HG02840 (cell line): ENCODE data around the gene DCST1.

Experiments used
- ATAC-seq: cut with Tn5 transposase; IDR thresholded peaks from one replicate; pipeline ENCODE4 v1.9.1; 2021; ENCODE audit warnings: mild to moderate bottlenecking, moderate library complexity, moderate number of reproducible peaks; ENCODE audit not compliant: unreplicated experiment, low FRiP score

The DCST1 gene

DNA sequence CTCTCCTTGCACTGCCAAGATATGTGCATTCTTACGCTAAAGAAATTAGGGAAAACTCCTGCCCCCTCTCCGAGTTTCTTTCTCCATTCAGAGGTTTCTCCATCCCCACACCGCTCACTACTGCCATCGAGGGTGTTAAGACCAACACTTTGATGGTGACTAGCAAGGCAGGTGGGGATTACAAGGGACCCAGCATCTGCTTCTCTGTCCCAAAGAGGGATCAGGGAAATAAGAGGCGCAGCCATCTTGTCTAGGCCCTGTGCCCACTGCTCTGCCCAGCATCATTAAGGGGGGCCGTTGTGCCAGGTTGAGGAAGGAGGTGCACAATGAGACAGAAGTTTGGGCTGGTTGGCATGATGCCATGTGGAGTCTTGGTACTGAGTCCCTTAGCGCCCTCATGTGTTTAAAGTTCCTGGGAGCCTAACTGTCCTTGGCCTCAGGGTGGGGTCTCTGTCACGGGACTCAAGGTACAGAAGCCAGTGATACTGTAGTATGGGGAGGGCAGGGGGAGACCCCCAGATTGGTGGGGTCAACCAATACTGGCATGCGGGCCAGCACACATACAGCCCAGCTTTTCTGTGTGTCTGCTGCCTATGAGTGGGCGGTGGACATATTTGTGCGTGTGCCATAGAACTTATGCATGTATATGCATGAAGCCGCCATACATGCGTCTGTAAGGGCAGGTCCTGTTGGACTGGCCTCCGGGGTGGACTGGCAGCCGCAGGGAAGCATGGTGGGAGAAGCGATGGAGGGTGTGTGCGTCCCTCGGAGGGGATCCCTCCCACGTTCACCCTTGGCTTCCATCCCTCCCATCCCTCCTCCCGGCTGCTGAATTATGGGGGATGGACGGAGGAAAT lies 50.5 kb downstream of the DCST1 start:
- ATAC-seq = peak; percentile 6

DNA sequence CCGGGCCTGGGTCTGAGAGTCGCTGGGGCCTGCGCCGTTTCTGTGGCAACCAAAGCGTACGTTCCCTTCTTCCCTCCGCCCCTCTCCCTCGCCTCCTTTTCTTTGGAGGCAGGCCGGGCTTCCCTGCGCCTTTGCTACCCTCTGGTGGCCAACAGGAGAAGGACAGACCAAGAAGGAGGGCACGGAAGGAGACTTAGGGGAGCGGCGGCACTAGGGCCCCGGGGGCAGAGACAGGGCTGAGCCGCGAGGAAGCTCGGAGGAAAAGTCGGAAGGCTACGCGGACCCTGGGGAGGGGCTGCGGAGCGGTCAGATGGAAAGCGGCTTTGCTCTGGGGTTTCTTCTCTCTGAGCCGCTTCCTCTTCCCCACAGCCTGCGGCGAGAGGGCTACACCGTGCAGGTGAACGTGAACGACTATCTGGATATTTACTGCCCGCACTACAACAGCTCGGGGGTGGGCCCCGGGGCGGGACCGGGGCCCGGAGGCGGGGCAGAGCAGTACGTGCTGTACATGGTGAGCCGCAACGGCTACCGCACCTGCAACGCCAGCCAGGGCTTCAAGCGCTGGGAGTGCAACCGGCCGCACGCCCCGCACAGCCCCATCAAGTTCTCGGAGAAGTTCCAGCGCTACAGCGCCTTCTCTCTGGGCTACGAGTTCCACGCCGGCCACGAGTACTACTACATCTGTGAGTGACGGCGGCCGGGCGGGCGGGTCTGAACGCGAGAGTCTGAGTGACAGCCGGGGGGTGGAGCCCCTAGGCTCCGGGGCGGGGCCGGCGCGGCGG lies 51.3 kb downstream of the DCST1 start:
- ATAC-seq = peak; percentile 81

DNA sequence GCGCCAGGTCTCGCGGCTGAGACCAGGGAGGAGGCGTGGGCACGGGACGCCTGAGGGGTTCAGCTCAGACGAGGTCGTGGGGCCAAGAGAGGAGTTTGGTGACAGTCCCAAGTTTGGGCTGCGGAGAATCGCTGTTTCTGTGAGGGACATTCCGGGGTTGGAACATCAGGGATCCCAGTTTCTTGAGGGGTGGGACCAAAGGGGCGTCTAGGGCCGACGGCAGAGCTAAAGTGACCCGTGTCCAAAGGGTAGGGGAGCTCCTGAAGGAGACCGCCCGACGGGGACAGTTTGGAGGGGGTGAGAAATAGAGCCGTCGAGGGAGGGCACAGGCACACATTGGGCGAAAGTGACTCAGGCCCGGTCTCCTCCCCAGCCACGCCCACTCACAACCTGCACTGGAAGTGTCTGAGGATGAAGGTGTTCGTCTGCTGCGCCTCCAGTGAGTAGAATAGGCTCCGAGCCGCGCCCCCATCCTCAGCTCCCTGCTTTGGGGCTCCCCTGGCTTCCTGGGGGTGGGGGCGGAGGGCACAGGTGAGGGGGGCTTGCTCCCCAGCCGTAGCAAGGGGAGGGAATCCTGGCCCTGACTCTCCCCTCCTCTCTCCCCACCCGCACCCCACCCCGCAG lies 52.0 kb downstream of the DCST1 start:
- ATAC-seq = no peak

DNA sequence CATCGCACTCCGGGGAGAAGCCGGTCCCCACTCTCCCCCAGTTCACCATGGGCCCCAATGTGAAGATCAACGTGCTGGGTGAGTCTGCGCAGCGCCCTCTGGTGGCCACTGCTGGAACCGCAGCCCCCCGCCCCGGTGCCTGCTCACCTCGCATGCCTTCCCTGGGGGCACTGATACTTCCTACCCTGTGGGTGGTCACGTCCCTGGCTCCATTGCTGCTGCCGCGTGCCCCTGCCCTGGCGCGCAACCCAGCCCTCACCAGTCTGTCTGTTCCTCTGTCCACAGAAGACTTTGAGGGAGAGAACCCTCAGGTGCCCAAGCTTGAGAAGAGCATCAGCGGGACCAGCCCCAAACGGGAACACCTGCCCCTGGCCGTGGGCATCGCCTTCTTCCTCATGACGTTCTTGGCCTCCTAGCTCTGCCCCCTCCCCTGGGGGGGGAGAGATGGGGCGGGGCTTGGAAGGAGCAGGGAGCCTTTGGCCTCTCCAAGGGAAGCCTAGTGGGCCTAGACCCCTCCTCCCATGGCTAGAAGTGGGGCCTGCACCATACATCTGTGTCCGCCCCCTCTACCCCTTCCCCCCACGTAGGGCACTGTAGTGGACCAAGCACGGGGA lies 52.6 kb downstream of the DCST1 start:
- no peak for ATAC-seq

DNA sequence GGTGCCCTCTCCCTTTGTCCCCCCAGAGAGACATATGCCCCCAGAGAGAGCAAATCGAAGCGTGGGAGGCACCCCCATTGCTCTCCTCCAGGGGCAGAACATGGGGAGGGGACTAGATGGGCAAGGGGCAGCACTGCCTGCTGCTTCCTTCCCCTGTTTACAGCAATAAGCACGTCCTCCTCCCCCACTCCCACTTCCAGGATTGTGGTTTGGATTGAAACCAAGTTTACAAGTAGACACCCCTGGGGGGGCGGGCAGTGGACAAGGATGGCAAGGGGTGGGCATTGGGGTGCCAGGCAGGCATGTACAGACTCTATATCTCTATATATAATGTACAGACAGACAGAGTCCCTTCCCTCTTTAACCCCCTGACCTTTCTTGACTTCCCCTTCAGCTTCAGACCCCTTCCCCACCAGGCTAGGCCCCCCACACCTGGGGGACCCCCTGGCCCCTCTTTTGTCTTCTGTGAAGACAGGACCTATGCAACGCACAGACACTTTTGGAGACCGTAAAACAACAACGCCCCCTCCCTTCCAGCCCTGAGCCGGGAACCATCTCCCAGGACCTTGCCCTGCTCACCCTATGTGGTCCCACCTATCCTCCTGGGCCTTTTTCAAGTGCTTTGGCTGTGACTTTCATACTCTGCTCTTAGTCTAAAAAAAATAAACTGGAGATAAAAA lies 53.4 kb downstream of the DCST1 start:
- ATAC-seq = no peak

DNA sequence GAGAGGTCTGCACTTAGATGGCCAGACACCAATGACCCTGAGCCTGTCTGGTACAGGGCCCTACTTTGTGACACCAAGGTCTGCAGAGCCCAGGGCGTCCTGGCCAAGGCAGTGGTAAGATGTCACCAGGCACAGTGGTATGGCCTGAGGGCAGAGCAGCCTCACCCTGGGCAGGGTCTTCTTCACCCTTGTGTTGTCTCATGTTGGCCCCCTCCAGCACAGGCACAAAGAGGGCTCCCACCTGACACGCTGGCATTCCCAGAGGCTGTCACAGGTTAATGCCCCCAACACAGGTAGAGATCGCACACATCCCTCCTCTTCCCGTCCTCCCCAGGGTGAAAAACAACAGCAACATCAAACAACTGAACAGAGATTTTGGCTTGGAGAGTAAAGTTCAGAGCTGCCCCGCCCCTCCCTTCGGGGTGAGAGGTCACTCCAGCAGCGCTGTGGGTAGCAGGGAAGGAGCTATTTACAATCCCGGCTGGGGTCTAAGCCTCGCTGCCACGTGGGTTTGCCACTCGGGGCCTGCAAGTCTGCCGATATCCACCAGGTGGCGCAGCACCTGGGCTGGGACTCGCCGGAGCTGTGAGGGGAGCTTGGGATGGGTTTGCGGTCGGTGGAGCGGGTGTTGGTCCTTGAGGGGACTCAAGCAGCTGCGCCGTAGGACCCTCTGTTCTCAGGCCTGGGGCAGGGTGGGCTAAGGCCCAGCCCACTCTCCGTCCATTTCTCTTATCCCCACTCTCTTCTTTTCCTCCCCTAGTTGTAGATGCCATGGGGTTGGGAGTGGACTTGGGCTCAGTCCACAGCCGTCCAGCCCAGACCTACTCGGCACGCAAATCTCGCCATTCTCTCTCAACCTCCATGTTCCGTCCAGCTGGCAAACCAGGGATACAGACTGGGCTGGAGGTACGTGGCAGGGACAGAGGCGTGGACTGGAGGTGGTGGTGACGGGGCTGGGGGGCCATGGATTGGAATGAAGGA lies 57.7 kb downstream of the DCST1 start:
- ATAC-seq = no peak

DNA sequence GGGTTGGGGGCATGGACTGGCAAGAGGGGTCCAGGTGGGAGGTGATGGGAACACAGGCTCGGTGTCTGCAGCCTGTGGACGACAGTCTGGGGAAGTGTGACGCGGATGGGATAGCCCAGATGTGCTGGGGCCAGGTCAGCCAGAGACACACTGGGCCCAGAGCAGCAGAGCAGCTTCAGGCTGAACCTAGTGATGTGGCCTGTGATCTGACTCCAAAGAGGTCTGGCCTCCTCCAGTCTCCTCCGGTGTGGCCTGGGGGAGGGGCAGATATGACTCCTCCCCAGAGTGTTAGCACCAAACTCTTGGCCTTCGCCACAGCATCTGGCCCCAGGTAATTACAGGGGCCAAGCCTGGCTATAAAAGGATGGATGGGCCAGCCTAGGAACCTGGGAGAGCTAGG lies 58.5 kb downstream of the DCST1 start:
- ATAC-seq = no peak

DNA sequence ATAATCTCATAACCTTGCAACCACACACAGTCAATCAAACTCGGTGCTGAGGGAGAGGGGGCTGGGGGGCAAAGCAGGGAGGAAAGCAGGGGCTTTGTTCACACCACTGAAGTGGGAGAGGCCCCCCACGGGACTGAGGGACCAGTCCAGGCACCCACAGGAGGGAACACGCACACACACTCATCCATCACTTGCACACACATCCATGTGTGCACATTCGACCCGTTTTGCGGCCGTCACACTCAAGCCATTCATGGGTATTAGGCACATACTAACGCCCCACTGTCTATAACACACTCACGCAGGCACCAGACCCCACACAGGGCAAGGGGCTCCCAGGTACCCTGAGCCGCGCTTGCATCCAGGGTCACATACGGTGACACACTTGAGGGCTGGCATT lies 59.0 kb downstream of the DCST1 start:
- no peak for ATAC-seq

DNA sequence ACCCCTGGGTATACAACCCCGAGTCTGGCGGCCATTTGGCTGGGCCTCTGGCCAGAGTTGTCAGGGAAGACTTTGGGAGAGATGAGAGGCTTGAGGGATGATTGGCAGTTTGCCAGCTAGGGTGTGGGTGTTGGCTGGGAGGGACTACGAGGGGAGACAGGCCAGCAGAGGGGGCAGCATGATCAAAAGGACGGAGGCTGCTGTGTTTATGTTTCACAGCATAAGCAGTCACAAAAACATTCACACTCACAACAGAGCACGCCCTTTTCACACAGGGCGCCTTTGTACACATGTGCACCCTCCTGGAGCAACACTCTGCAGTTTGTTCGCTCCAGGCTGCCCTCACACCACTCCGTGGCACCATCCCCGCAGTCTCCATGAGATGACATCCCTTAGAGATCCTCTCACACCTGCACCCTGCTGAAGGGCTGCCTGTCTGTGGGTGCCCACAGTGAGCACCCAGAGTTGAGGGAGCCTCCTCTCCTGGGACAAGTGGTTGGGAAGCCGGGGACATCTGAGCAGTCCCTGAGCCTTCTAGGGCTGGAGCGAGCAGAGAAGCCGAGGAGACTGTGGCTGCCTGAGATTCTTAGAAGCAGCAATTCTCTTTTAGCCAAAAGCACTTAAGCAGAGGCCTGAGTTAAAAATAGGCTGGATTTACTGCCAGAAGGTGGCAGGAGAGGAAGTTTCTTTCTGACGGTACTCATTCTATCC lies 60.4 kb downstream of the DCST1 start:
- ATAC-seq = no peak

DNA sequence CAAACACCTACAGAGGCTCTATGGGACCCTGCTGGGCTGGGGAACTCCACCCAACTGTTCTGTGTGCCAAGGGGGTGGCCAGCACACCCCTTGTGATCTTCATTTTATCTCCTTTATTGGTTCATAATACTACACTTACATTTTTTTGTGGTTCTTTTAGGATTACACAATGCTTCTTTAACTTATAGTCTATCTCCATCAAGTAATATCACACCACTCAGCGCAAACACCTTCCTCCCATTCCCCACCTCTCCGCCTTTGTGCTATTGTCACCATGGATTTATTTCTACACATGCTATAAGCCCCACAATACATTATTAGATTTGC lies 61.0 kb downstream of the DCST1 start:
- ATAC-seq = no peak

DNA sequence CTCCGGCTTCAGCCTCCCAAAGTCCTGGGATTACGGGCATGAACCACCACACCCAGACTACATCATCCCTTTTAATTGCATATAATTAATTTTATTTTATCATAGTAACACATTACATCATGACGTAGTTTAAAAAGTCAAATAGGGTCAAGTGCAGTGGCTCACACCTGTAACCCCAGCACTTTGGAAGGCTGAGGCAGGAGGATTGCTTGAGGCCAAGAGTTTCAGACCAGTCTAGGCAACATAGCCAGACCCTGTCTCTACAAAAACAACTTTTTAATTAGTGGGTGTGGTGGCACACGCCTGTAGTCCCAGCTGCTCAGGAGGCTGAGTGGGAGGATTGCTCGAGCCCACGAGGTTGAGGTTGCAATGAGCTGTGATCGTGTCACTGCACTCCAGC lies 65.7 kb downstream of the DCST1 start:
- no peak for ATAC-seq
